ENCODE results near the gene DNAH17. TPM values are rescaled to one million over a fixed set of nuclear protein-coding genes. Genes with fewer than 3 reads are reported as not detected.

DNAH17 gene
- total RNA-seq, 1 experiment from 2014 or later, result 0.76 TPM

- H3K4me2 ChIP-seq, result no peak overlapping the region
- H3F3A ChIP-seq (ENCODE audit: insufficient read depth, low read depth), result peaks cover 5% of the 10 kb centered on the region; the same call in 1 of the 2 replicates
- no peaks in the 10 kb centered on the region for H4K20me1 ChIP-seq (ENCODE audit: insufficient read depth)
- no peaks in the 10 kb centered on the region for H3K9me3 ChIP-seq (ENCODE audit: insufficient read depth, low read depth)
- ChIA-PET CTCF (interaction anchor here (0.6 to 0.8 kb wide), 2 partner anchors 150 to 389 kb away, joined by 3 to 4 read pairs; no protein-coding TSS in a partner anchor), POLR2A (ENCODE audit: unreplicated experiment) (interaction anchor here (0.7 kb wide), 1 partner anchor 24 kb away, joined by 6 read pairs; no protein-coding TSS in a partner anchor)
- no peaks in the 10 kb centered on the region for H3K27me3 ChIP-seq (ENCODE audit: insufficient read depth, low read depth)
- no peak overlapping the region for H2AFZ ChIP-seq
- no peak for DNase-seq
- TF ChIP-seq EZH2 (IDR thresholded peaks at IDR 0.05; ENCODE audit: low read depth), result no peak
- TF ChIP-seq, protein P1, sequence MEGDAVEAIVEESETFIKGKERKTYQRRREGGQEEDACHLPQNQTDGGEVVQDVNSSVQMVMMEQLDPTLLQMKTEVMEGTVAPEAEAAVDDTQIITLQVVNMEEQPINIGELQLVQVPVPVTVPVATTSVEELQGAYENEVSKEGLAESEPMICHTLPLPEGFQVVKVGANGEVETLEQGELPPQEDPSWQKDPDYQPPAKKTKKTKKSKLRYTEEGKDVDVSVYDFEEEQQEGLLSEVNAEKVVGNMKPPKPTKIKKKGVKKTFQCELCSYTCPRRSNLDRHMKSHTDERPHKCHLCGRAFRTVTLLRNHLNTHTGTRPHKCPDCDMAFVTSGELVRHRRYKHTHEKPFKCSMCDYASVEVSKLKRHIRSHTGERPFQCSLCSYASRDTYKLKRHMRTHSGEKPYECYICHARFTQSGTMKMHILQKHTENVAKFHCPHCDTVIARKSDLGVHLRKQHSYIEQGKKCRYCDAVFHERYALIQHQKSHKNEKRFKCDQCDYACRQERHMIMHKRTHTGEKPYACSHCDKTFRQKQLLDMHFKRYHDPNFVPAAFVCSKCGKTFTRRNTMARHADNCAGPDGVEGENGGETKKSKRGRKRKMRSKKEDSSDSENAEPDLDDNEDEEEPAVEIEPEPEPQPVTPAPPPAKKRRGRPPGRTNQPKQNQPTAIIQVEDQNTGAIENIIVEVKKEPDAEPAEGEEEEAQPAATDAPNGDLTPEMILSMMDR (conservative IDR thresholded peaks at IDR 0.05), result no peak
- H3K4me1 ChIP-seq (replicated peaks; ENCODE audit: insufficient read depth), result no peaks in the 10 kb centered on the region
- no peak overlapping the region for H3K4me3 ChIP-seq
- no peaks in the 10 kb centered on the region for H3K79me2 ChIP-seq (ENCODE audit: low read depth)
- no peaks in the 10 kb centered on the region for H3K9me2 ChIP-seq (ENCODE audit: insufficient read depth)
- BruUV-seq (replicated peaks), result no TSS peak
- intact Hi-C loops (cut with micrococcal nuclease; ENCODE audit: unreplicated experiment), result no loop called here
- no peaks in the 10 kb centered on the region for H3K36me3 ChIP-seq (ENCODE audit: low read depth)
- no peak overlapping the region for H3K27ac ChIP-seq
Observed at GRCh38 chr17:78558181-78558850, 18.9 kb downstream of the DNAH17 start.

DNA sequence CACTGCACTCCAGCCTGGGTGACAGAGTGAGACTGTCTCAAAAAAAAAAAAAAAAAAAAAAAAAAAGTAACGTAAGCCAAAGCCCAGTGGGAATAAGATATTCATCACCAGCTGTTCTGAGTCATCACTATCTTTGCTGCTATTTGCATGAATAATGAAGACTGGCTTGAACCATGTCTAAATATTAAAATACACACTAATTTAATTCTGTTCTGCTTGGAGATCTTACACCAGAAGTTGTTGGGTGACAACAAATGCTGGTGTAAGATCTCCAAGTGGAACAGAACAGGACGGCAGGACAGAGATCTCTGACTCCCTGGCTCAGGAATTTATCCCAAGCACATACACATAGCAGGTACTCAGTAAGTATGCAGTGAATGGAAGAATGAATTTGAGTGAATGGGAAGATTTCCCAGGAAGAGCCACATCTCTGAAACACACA lies 19.6 kb downstream of the DNAH17 start:
- H3K4me2 ChIP-seq, result no peak overlapping the region
- POLR2A ChIA-PET (ENCODE audit: unreplicated experiment), result interaction anchor here (0.7 kb wide), 1 partner anchor 24 kb away, joined by 6 read pairs; no protein-coding TSS in a partner anchor
- no peak for DNase-seq
- H3K27me3 ChIP-seq (ENCODE audit: insufficient read depth, low read depth), result no peaks in the 10 kb centered on the region
- peaks cover 5% of the 10 kb centered on the region; the same call in 1 of the 2 replicates for H3F3A ChIP-seq (ENCODE audit: insufficient read depth, low read depth)
- TF ChIP-seq EZH2 (IDR thresholded peaks at IDR 0.05; ENCODE audit: low read depth), result no peak
- TF ChIP-seq, protein P1 (conservative IDR thresholded peaks at IDR 0.05), result no peak
- intact Hi-C loops (cut with micrococcal nuclease; ENCODE audit: unreplicated experiment), result no loop called here
- no TSS peak for BruUV-seq (replicated peaks)
- H3K4me1 ChIP-seq (replicated peaks; ENCODE audit: insufficient read depth), result no peaks in the 10 kb centered on the region
- CTCF ChIA-PET, result interaction anchor here (0.5 to 0.8 kb wide), 3 partner anchors 151 to 412 kb away, joined by 3 to 11 read pairs (median 4); partner anchors contain the start of gene C17orf99
- no peaks in the 10 kb centered on the region for H3K9me3 ChIP-seq (ENCODE audit: insufficient read depth, low read depth)
- H2AFZ ChIP-seq, result no peak overlapping the region
- H3K27ac ChIP-seq, result no peak overlapping the region
- no peaks in the 10 kb centered on the region for H4K20me1 ChIP-seq (ENCODE audit: insufficient read depth)
- H3K79me2 ChIP-seq (ENCODE audit: low read depth), result no peaks in the 10 kb centered on the region
- H3K4me3 ChIP-seq, result no peak overlapping the region
- H3K36me3 ChIP-seq (ENCODE audit: low read depth), result no peaks in the 10 kb centered on the region
- H3K9me2 ChIP-seq (ENCODE audit: insufficient read depth), result no peaks in the 10 kb centered on the region

DNA sequence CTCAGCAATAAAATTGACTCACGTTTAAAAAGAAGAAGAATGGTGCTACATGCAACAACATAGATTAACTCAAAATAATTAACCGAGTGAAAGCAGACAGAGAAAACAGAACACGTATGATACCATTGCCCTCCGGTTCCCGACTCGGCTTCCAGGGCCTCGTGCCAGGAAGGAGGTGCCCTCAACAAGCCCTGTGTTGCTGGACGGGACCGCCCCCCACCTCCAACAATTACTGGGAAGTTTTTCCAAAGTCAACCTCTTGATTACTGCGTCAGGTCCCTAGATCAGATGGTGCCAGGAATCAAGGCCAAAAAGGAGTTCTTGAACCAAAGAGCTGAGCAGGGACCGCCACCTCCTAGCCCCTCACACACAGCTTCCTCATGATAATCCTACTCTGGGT lies 20.4 kb downstream of the DNAH17 start:
- no peaks in the 10 kb centered on the region for H3K4me1 ChIP-seq (replicated peaks; ENCODE audit: insufficient read depth)
- no TSS peak for BruUV-seq (replicated peaks)
- H3K4me3 ChIP-seq, result no peak overlapping the region
- no peaks in the 10 kb centered on the region for H3K27me3 ChIP-seq (ENCODE audit: insufficient read depth, low read depth)
- peaks cover 5% of the 10 kb centered on the region; the same call in 1 of the 2 replicates for H3F3A ChIP-seq (ENCODE audit: insufficient read depth, low read depth)
- no peak for TF ChIP-seq EZH2 (IDR thresholded peaks at IDR 0.05; ENCODE audit: low read depth)
- H4K20me1 ChIP-seq (ENCODE audit: insufficient read depth), result no peaks in the 10 kb centered on the region
- intact Hi-C loops (cut with micrococcal nuclease; ENCODE audit: unreplicated experiment), result no loop called here
- no peak overlapping the region for H3K27ac ChIP-seq
- H3K9me3 ChIP-seq (ENCODE audit: insufficient read depth, low read depth), result no peaks in the 10 kb centered on the region
- no peak overlapping the region for H3K4me2 ChIP-seq
- H2AFZ ChIP-seq, result no peak overlapping the region
- POLR2A ChIA-PET (ENCODE audit: unreplicated experiment), result no interaction called here
- DNase-seq, result no peak
- no peaks in the 10 kb centered on the region for H3K36me3 ChIP-seq (ENCODE audit: low read depth)
- CTCF ChIA-PET, result interaction anchor here (0.5 kb wide), 1 partner anchor 411 kb away, joined by 11 read pairs; the partner anchor contains the start of gene C17orf99
- H3K79me2 ChIP-seq (ENCODE audit: low read depth), result no peaks in the 10 kb centered on the region
- H3K9me2 ChIP-seq (ENCODE audit: insufficient read depth), result no peaks in the 10 kb centered on the region
